ENCODE data around the gene FYN. TPM values are rescaled to one million over a fixed set of nuclear protein-coding genes. Genes with fewer than 3 reads are reported as not detected.
A peak's percentile ranks its signal among the peaks of the same experiment; 100 is the strongest.

Gene FYN
- polyA plus RNA-seq, 1 experiment = 55.1 TPM

GRCh38 chr6:111692327-111693164 lies 180.7 kb downstream of the FYN start:
- Histone ChIP-seq H3K4me3 (ENCODE audit: low read depth, low read length) (no peak overlapping the region), H3K27me3 (ENCODE audit: control insufficient read depth, insufficient read depth, low read length) (no peaks in the 10 kb centered on the region), H3K36me3 (ENCODE audit: control insufficient read depth, insufficient read depth, low read length) (peaks cover 14% of the 10 kb centered on the region)
- no peak for TF ChIP-seq CTCF (IDR thresholded peaks at IDR 0.05; ENCODE audit: insufficient read depth, low read depth, low read length)
- ChIA-PET POLR2A (no interaction called here), CTCF (interaction anchor here (0.8 to 1.1 kb wide), 2 partner anchors 18 to 317 kb away, joined by 3 read pairs; no protein-coding TSS in a partner anchor)
- no peak for DNase-seq (ENCODE audit: low read depth)

- ChIA-PET CTCF (interaction anchor here (1.0 kb wide), 1 partner anchor 18 kb away, joined by 4 read pairs; no protein-coding TSS in a partner anchor), POLR2A (interaction anchor here (0.6 to 0.8 kb wide), 2 partner anchors 12 to 721 kb away, joined by 3 to 4 read pairs; no protein-coding TSS in a partner anchor)
- no peaks in the 10 kb centered on the region for H3K27me3 ChIP-seq (ENCODE audit: control insufficient read depth, insufficient read depth, low read length)
- DNase-seq (ENCODE audit: low read depth) = peak; percentile 88
- peaks cover 14% of the 10 kb centered on the region for H3K36me3 ChIP-seq (ENCODE audit: control insufficient read depth, insufficient read depth, low read length)
- TF ChIP-seq CTCF (IDR thresholded peaks at IDR 0.05; ENCODE audit: insufficient read depth, low read depth, low read length) = 0 out of 2 replicates have a peak, but pooled peaks have one; percentile 5
- H3K4me3 ChIP-seq (ENCODE audit: low read depth, low read length) = no peak overlapping the region
Observed at GRCh38 chr6:111691345-111692225, 181.7 kb downstream of the FYN start.

- no peak for TF ChIP-seq CTCF (IDR thresholded peaks at IDR 0.05; ENCODE audit: insufficient read depth, low read depth, low read length)
- Histone ChIP-seq H3K36me3 (ENCODE audit: control insufficient read depth, insufficient read depth, low read length) (peaks cover 16% of the 10 kb centered on the region), H3K27me3 (ENCODE audit: control insufficient read depth, insufficient read depth, low read length) (no peaks in the 10 kb centered on the region), H3K4me3 (ENCODE audit: low read depth, low read length) (no peak overlapping the region)
- ChIA-PET CTCF (no interaction called here), POLR2A (no interaction called here)
- no peak for DNase-seq (ENCODE audit: low read depth)
Observed at GRCh38 chr6:111689946-111690345, 183.3 kb downstream of the FYN start.

- ChIA-PET CTCF (no interaction called here), POLR2A (no interaction called here)
- Histone ChIP-seq H3K4me3 (ENCODE audit: low read depth, low read length) (no peak overlapping the region), H3K36me3 (ENCODE audit: control insufficient read depth, insufficient read depth, low read length) (peaks cover 16% of the 10 kb centered on the region), H3K27me3 (ENCODE audit: control insufficient read depth, insufficient read depth, low read length) (no peaks in the 10 kb centered on the region)
- DNase-seq (ENCODE audit: low read depth) = no peak
- no peak for TF ChIP-seq CTCF (IDR thresholded peaks at IDR 0.05; ENCODE audit: insufficient read depth, low read depth, low read length)
Observed at GRCh38 chr6:111689419-111689818, 183.8 kb downstream of the FYN start.

DNA sequence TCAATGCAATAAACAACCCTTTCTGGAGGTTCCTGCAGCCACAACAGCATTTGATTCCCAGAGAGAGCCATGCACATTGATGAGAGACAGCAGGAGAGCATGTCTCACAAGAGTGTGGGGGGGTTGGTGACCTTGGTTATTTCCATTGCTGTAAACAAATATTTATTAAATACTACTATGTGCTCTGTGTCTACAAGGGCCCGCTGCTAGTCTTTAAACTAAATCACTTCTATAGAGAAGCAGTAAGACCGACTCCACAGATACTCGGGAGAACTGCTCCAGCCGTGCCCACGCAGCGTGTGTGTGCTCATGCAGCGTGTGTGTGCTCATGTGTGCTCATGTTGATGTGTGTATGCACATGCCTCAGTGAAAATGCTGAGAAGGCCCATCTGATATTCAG lies 184.9 kb downstream of the FYN start:
- ChIA-PET POLR2A (no interaction called here), CTCF (no interaction called here)
- no peak for DNase-seq (ENCODE audit: low read depth)
- H3K4me3 ChIP-seq (ENCODE audit: low read depth, low read length) = no peak overlapping the region
- TF ChIP-seq CTCF (IDR thresholded peaks at IDR 0.05; ENCODE audit: insufficient read depth, low read depth, low read length) = no peak
- H3K27me3 ChIP-seq (ENCODE audit: control insufficient read depth, insufficient read depth, low read length) = no peaks in the 10 kb centered on the region
- H3K36me3 ChIP-seq (ENCODE audit: control insufficient read depth, insufficient read depth, low read length) = peaks cover 10% of the 10 kb centered on the region

All from BJ (cell line).